ENCODE measurements around the gene NABP1.

Gene NABP1

DNA sequence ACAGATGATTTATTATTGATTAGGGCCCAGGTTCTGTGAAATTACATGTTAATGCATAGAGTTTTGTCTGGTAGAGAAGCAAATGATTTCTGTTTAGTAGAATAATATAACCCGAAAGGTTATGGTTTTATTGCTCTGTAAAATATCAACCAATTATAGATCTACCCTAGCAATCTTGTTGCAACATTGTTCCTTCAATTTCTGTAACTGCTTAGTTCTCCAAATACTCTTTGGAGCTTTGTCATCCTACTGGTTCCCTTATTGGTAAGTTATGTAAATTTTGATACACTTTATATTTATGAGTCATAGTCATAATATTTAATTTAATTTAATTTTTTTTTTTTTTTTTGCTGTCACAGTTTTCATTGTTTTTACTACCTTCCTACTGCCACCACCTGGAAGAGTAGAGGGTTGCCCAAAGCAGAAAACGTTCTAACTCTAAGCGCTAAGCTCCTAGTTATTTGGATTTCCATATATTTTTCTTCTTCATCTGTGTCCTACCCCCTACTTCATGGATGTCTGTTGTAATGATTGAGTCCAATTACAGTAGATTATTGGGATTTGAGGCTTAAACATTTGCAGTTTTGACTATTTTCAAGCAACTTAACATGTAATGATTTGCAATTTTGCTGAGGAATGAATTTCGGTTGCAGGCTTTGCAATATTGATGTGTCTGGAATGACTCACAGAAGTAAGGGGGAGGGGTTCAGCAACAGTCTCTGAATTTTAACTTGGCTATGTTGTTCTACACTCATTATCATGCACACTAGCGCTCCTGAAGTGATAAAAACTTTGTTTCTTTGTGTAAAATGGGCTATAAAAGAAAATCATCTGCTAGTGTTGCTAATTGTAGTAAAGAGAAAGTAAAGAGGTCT lies 51.1 kb downstream of the NABP1 start:
- Histone ChIP-seq H3K27ac (no peak overlapping the region), H2AFZ (ENCODE audit: low read depth) (no peak overlapping the region)
- TF ChIP-seq, protein P1, sequence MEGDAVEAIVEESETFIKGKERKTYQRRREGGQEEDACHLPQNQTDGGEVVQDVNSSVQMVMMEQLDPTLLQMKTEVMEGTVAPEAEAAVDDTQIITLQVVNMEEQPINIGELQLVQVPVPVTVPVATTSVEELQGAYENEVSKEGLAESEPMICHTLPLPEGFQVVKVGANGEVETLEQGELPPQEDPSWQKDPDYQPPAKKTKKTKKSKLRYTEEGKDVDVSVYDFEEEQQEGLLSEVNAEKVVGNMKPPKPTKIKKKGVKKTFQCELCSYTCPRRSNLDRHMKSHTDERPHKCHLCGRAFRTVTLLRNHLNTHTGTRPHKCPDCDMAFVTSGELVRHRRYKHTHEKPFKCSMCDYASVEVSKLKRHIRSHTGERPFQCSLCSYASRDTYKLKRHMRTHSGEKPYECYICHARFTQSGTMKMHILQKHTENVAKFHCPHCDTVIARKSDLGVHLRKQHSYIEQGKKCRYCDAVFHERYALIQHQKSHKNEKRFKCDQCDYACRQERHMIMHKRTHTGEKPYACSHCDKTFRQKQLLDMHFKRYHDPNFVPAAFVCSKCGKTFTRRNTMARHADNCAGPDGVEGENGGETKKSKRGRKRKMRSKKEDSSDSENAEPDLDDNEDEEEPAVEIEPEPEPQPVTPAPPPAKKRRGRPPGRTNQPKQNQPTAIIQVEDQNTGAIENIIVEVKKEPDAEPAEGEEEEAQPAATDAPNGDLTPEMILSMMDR (conservative IDR thresholded peaks at IDR 0.05; ENCODE audit: low read depth, low read length), result no peak

DNA sequence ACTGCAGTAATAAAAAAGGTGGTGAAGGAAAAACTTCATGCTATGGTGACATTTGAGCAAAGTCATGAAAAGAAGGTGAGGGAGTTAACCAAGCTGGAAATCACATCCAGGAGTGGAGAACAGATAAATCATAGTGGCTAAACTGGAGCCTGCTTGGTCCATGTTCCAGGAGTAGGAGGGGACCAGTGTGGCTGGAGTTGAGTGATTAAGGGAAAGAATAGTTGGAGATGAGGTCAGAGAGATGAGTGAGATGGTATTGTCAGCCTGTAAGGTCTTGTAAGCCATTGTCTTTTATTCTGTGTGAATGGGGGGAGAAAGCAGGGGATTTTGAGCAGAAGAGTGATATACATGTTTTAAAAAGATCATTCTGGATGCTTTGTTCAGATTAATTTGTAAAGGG lies 52.3 kb downstream of the NABP1 start:
- Histone ChIP-seq H4K20me1 (ENCODE audit: insufficient read depth) (no peaks in the 10 kb centered on the region), H3K4me3 (IDR thresholded peaks at IDR 0.05; ENCODE audit: insufficient read depth, low read depth, low read length) (no peak overlapping the region), H3K27ac (no peak overlapping the region), H3K4me1 (ENCODE audit: low read depth, poor library complexity, severe bottlenecking) (no peaks in the 10 kb centered on the region), H3K27me3 (ENCODE audit: insufficient read depth, low read depth) (no peaks in the 10 kb centered on the region), H2AFZ (ENCODE audit: low read depth) (no peak overlapping the region), H3K9ac (no peak overlapping the region), H3K79me2 (ENCODE audit: insufficient read depth, low read depth) (no peaks in the 10 kb centered on the region), H3K4me2 (no peak overlapping the region), H3K36me3 (ENCODE audit: insufficient read depth) (no peaks in the 10 kb centered on the region)
- TF ChIP-seq, protein P1 (conservative IDR thresholded peaks at IDR 0.05; ENCODE audit: low read depth, low read length), result no peak

More for the DNA sequence above, 51.1 kb downstream of the NABP1 start:
- H3K27me3 ChIP-seq (ENCODE audit: insufficient read depth, low read depth), result no peaks in the 10 kb centered on the region
- H3K4me3 ChIP-seq (IDR thresholded peaks at IDR 0.05; ENCODE audit: insufficient read depth, low read depth, low read length), result no peak overlapping the region
- no peaks in the 10 kb centered on the region for H4K20me1 ChIP-seq (ENCODE audit: insufficient read depth)
- H3K79me2 ChIP-seq (ENCODE audit: insufficient read depth, low read depth), result no peaks in the 10 kb centered on the region
- no peaks in the 10 kb centered on the region for H3K4me1 ChIP-seq (ENCODE audit: low read depth, poor library complexity, severe bottlenecking)
- H3K36me3 ChIP-seq (ENCODE audit: insufficient read depth), result no peaks in the 10 kb centered on the region
- no peak overlapping the region for H3K9ac ChIP-seq
- no peak overlapping the region for H3K4me2 ChIP-seq
